Measurements from ENCODE around the gene ASIC2.
A peak's percentile ranks its signal among the peaks of the same experiment; 100 is the strongest.
"Not testable (repeated sequence)": the region's sequence is repeated elsewhere in the genome, so short reads cannot be mapped to it uniquely, and the experiment has no call there.

ASIC2 gene

GRCh38 chr17:32976131-32976530, 317.0 kb downstream of the ASIC2 start:
- H3K4me3 ChIP-seq (ENCODE audit: control insufficient read depth, low read depth, low read length): no peak overlapping the region
- no peak for TF ChIP-seq CTCF (conservative IDR thresholded peaks at IDR 0.05; ENCODE audit: control insufficient read depth, insufficient read depth, low read depth, low read length)
- DNase-seq (ENCODE audit: low read depth): no peak

- H3K4me3 ChIP-seq (ENCODE audit: control insufficient read depth, low read depth, low read length): no peak overlapping the region
- no peak for TF ChIP-seq CTCF (conservative IDR thresholded peaks at IDR 0.05; ENCODE audit: control insufficient read depth, insufficient read depth, low read depth, low read length)
- peak; percentile 74 for DNase-seq (ENCODE audit: low read depth)
Measured at GRCh38 chr17:32971171-32971570, 321.9 kb downstream of the ASIC2 start.

- TF ChIP-seq CTCF (conservative IDR thresholded peaks at IDR 0.05; ENCODE audit: control insufficient read depth, insufficient read depth, low read depth, low read length): no peak
- peak; percentile 89 for DNase-seq (ENCODE audit: low read depth)
Measured at GRCh38 chr17:32970281-32970680, 322.8 kb downstream of the ASIC2 start.

GRCh38 chr17:32969231-32969630, 323.9 kb downstream of the ASIC2 start:
- H3K4me3 ChIP-seq (ENCODE audit: control insufficient read depth, low read depth, low read length); DNase-seq (ENCODE audit: low read depth): not testable (repeated sequence)

More at GRCh38 chr17:32970281-32970680, 322.8 kb downstream of the ASIC2 start:
- no peak overlapping the region for H3K4me3 ChIP-seq (ENCODE audit: control insufficient read depth, low read depth, low read length)

GRCh38 chr17:32964541-32964940, 328.6 kb downstream of the ASIC2 start:
- TF ChIP-seq CTCF (conservative IDR thresholded peaks at IDR 0.05; ENCODE audit: control insufficient read depth, insufficient read depth, low read depth, low read length): no peak
- no peak overlapping the region for H3K4me3 ChIP-seq (ENCODE audit: control insufficient read depth, low read depth, low read length)
- no peak for DNase-seq (ENCODE audit: low read depth)

Measured in fibroblast of mammary gland (primary cell).